Natural killer cell treated with Interleukin-12 subunit alpha and Interleukin-12 subunit beta and Interleukin-15 and Interleukin-18, amount 100 ng/mL, for 72 hours (primary cell): ENCODE measurements around the gene JADE2. TPM values are rescaled to one million over a fixed set of nuclear protein-coding genes. Genes with fewer than 3 reads are reported as not detected.

ENCODE experiments used
- total RNA-seq, 2 donors: library from RNA; stranded (reverse); gene quantifications; one replicate each; pipeline ENCODE4 v1.2.3, GENCODE V29; 2022

Gene JADE2
- total RNA-seq, 2 donors from 2014 or later = 45.2 to 70.8 TPM

Other genes with a start within 250 kb of the JADE2 start
- 1 to 10 TPM; 2.9 to 3.3 TPM for gene CDKL3, start 158.5 kb upstream of the JADE2 start, total RNA-seq
- gene UBE2B, start 154.1 kb upstream of the JADE2 start, total RNA-seq = 10 to 100 TPM; 62.6 to 89.5 TPM
- gene CDKN2AIPNL, start 113.8 kb upstream of the JADE2 start, total RNA-seq = 10 to 100 TPM; 28.2 to 36.5 TPM
- gene SAR1B, start 107.2 kb downstream of the JADE2 start, total RNA-seq = 10 to 100 TPM; 63.7 to 70.9 TPM
- 10 to 100 TPM; 40.2 to 42.1 TPM for gene SEC24A, start 123.1 kb downstream of the JADE2 start, total RNA-seq
- 10 to 100 TPM; 15.3 to 16.4 TPM for gene CAMLG, start 212.9 kb downstream of the JADE2 start, total RNA-seq
- 100 to 1,000 TPM in 1 of 2 donors, 10 to 100 TPM in 1; 71.4 to 124 TPM for gene DDX46, start 233.1 kb downstream of the JADE2 start, total RNA-seq